Measurements from ENCODE around the gene HAX1.

DNA sequence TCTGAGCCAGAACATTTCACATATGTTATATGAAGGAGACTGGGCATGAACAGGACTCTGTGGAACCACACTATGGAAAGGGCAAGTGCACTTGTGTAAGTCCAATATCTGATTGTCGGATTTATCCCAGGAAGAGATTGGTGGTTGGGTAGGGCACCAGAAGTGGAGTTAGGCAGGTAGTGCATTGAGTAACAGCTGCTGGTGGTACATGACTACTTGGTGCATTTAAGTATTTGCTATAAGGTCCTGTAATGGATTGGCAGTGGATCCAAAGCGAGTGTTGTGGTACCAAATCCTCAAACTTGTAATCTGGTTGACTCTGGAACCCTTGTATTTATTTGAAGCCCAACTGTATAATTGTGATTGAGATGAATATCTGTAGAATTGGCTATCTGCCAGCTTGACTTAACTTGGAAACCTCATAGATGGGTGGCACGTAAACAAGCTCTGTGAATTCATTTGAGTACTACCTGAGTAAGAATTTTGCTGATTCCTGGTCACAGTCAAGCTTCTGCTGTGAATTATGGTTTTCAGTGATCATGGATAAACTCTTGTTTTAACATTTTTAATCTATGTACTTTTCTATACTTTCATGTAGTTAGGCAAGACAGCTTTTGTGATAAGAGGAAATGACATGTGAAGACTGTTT is 30.6 kb upstream of the HAX1 start:
- TF ChIP-seq ZNF560 (tag by site-specific recombination; IDR thresholded peaks at IDR 0.05; ENCODE audit: borderline replicate concordance) (no peak), ZNF707 (tag by site-specific recombination; IDR thresholded peaks at IDR 0.05) (no peak), KLF7 (tag by site-specific recombination; IDR thresholded peaks at IDR 0.05; ENCODE audit: borderline replicate concordance) (no peak), ZNF830 (tag by site-specific recombination; IDR thresholded peaks at IDR 0.05; ENCODE audit: low read depth) (no peak), ZNF274 (IDR thresholded peaks at IDR 0.05; ENCODE audit: low read length) (no peak), ZNF274 (tag by site-specific recombination; IDR thresholded peaks at IDR 0.05; ENCODE audit: borderline replicate concordance) (no peak), ZBTB1 (tag by site-specific recombination; IDR thresholded peaks at IDR 0.05) (no peak), ZBTB7A (tag by site-specific recombination; IDR thresholded peaks at IDR 0.05; ENCODE audit: low read depth) (no peak), ZNF501 (tag by site-specific recombination; IDR thresholded peaks at IDR 0.05) (no peak)
- TF ChIP-seq, protein P1, sequence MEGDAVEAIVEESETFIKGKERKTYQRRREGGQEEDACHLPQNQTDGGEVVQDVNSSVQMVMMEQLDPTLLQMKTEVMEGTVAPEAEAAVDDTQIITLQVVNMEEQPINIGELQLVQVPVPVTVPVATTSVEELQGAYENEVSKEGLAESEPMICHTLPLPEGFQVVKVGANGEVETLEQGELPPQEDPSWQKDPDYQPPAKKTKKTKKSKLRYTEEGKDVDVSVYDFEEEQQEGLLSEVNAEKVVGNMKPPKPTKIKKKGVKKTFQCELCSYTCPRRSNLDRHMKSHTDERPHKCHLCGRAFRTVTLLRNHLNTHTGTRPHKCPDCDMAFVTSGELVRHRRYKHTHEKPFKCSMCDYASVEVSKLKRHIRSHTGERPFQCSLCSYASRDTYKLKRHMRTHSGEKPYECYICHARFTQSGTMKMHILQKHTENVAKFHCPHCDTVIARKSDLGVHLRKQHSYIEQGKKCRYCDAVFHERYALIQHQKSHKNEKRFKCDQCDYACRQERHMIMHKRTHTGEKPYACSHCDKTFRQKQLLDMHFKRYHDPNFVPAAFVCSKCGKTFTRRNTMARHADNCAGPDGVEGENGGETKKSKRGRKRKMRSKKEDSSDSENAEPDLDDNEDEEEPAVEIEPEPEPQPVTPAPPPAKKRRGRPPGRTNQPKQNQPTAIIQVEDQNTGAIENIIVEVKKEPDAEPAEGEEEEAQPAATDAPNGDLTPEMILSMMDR (tag by site-specific recombination; IDR thresholded peaks at IDR 0.05) = no peak
- TF ChIP-seq, protein P2, sequence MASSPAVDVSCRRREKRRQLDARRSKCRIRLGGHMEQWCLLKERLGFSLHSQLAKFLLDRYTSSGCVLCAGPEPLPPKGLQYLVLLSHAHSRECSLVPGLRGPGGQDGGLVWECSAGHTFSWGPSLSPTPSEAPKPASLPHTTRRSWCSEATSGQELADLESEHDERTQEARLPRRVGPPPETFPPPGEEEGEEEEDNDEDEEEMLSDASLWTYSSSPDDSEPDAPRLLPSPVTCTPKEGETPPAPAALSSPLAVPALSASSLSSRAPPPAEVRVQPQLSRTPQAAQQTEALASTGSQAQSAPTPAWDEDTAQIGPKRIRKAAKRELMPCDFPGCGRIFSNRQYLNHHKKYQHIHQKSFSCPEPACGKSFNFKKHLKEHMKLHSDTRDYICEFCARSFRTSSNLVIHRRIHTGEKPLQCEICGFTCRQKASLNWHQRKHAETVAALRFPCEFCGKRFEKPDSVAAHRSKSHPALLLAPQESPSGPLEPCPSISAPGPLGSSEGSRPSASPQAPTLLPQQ (tag by site-specific recombination; IDR thresholded peaks at IDR 0.05) = no peak
- TF ChIP-seq, protein P3, sequence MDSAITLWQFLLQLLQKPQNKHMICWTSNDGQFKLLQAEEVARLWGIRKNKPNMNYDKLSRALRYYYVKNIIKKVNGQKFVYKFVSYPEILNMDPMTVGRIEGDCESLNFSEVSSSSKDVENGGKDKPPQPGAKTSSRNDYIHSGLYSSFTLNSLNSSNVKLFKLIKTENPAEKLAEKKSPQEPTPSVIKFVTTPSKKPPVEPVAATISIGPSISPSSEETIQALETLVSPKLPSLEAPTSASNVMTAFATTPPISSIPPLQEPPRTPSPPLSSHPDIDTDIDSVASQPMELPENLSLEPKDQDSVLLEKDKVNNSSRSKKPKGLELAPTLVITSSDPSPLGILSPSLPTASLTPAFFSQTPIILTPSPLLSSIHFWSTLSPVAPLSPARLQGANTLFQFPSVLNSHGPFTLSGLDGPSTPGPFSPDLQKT (IDR thresholded peaks at IDR 0.05; ENCODE audit: borderline replicate concordance, low read depth, low read length) = no peak

All from HEK293 (cell line).